SIG-M5 treated with dmso at 0.1 percent for 504 hours (cell line): ENCODE data around the gene NECTIN3.

ENCODE experiments used
- DNase-seq: peaks from one replicate; lab custom pipeline; 2025; ENCODE audit not compliant: unreplicated experiment; lab: John Stamatoyannopoulos, UW

The NECTIN3 gene, protein sequence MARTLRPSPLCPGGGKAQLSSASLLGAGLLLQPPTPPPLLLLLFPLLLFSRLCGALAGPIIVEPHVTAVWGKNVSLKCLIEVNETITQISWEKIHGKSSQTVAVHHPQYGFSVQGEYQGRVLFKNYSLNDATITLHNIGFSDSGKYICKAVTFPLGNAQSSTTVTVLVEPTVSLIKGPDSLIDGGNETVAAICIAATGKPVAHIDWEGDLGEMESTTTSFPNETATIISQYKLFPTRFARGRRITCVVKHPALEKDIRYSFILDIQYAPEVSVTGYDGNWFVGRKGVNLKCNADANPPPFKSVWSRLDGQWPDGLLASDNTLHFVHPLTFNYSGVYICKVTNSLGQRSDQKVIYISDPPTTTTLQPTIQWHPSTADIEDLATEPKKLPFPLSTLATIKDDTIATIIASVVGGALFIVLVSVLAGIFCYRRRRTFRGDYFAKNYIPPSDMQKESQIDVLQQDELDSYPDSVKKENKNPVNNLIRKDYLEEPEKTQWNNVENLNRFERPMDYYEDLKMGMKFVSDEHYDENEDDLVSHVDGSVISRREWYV

DNA sequence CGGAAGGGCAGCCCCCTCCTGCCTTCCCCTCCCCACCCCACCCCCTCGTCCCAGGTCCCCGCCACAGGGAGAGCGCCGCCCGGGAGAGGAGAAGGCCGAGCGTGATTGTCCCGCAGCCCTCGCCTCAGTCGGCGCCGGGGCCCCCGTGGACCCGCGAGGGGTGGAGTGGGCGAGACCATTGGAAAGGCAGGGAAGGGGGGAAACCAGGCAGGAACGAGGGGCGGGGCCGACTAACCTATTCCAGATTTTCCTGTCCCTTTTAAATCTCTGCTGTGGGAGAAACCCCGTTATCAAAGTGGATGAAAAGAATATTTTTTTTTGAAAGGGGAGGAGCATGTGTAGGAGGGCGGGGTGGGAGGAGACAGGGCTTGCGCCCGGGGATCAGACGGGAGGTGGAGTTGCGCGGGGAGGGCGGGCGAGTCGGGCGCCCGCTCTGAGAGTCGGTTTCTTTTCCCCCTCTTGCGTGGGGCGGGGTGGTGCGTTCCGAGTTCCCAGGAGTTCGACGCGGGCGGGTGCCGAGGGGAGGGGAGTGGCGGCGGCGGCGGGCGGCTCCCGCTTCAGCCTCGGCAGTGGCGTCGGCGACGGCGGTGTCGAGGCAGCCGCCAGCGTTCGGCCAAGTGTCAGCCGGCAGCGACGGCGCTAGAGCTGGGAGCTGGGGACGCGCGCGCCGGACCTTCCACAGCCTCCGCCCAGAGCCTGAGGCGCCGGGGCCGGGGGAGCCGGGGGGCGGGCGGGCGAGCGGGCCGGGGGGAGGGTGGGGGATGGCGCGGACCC is at the start of gene NECTIN3:
NECTIN3 (plus strand) TSS at position 560 of the 774 bp plus-strand sequence; CDS start at position 762, 202 bp downstream.
- DNase-seq, result no peak

DNA sequence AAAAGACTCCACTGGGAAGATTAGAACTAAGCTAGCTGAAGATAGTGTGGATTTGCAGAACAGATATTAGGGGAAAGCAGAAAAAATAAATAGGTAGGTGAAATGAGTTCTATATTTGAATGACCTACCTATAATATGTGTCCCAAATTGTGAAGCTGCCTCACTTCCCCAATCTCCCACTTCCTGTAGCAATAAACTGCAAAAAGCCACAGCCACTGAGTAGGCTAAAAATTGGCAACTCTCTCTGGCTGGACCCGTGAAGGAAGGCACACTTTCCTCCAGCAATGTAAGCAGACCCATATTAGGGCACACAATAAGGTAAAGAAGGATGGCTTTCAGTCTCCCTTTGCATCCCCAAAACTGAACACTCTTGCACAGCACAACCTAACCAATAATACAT is 43.7 kb upstream of the NECTIN3 start:
- no peak for DNase-seq

DNA sequence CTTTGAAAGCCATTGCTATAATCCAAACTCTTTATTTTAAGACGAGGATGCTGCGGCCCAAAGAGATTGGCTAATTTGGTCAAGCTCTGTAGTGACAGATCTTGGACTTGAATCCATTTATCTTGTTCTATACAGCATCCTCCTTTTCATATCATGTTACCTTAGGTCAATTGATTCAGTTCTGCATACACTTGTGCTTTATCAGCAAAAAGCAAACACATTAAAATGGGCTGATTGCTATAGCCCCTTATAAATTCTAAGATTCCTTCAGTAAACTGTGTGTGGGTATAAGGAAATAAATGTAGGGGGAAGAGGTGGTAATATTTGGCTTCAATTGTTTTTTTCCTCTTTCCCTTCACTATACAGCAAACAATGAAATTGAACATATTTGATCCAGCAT is 40.1 kb upstream of the NECTIN3 start:
- no peak for DNase-seq

DNA sequence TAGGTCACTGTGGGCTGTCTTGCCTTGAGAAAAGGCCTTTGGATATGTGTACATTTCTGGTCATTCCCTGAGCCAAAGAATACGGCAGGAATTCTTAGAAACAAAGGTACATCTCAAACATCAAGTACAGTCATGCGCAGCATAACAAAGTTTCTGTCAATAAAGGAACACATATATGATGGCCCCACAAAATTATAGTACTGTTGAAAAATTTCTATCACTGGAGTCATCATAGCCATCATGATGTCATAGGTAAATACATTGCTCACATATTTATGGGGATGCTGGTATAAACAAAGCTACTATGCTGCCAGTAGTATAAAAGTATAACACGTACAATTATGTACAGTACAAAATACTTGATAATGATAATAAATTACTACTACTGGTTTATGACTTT is 38.9 kb upstream of the NECTIN3 start:
- no peak for DNase-seq

DNA sequence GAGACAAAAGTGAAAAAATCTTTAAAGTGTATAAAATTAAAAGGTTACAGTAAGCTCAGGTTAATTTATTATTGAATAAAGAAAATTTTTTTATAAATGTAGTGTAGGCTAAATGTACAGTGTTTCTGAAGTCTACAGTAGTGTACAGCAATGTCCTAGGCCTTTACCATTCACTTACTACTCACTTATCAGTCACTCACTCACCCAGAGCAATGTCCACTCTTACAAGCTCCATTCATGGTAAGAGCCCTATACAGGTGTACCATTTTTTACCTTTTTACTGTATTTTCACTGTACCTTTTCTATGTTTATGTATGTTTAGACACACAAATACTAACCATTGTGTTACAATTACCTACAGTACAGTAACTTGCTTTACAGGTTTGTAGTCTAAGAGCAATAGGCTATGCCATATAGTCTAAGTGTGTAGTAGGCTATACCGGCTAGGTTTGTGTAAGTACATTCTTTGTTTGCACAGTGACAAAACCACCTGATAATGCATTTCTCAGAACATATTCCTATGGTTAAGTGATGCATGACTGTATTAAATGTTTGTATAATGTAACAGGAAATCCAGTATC is 38.1 kb upstream of the NECTIN3 start:
- DNase-seq, result peak; percentile 30

DNA sequence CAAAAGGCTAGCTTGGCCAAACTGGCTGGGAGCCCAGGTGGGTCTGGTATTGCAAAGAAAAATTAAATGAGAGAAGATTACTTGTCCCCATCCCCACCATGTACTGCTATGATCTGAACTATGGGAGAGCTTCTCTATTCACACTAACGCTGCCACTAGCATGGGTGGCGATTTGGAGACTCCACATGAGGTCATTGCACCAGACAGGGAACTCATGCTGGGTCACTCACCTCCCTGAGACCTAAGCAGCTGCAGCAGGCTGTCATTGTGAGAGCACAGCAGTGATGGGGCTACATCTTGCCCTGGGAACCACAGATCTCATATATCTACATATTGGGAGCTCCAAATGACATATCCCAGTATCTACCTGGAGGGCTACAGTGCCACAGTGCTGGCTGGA is 36.3 kb upstream of the NECTIN3 start:
- DNase-seq, result no peak

DNA sequence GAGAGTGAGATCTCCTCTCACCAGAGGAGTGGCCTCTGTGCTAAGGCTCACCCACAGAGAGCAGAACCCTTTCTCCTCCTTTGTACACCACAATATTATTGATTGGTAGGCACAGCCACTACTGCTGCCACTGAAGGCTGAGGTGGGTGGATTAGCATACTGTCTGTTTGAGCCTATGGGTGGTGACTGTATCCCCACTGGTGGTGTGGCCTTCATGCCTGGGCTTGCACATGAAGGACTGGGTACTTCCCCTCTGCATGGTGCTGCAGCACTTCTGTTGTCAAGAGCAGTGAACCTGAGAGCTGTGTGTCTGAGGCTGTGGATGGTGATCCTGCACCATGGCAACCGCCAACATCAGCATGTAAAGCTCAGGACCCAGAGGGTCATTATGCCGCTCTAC is 35.7 kb upstream of the NECTIN3 start:
- DNase-seq, result no peak

DNA sequence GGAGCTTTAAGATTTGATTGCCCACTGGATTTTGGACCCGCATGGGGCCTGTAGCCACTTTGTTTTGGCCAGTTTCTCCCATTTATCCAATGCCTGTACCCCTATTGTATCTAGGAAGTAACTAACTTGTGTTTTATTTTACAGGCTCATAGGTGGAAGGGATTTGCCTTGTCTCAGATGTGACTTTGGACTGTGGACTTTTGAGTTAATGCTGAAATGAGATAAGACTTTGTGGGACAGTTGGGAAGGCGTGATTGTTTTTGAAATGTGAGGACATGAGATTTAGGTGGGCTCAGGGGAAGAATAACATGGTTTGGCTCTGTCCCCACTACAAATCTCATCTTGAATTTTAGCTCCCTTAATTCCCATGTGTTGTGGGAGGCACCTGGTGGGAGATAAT is 30.7 kb upstream of the NECTIN3 start:
- DNase-seq, result no peak

DNA sequence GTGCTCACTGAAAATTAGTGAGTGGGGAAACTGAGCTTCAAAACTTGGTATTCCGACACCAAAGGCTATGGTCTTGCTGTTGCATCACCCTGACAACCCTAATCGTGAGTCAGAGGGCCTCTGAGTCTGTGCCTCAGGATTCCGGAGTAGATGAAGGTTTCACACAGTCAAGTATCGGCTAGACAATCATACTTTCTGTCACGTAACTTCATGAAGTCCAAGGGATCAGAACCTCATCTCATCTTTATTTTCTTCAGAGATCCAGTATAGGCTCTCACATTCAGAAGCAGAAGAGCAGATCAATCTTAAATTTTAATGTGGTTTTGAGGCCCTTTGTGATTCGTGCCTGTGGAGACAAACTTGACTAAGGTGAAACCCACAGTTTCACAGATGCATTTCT is 26.1 kb upstream of the NECTIN3 start:
- DNase-seq, result no peak

DNA sequence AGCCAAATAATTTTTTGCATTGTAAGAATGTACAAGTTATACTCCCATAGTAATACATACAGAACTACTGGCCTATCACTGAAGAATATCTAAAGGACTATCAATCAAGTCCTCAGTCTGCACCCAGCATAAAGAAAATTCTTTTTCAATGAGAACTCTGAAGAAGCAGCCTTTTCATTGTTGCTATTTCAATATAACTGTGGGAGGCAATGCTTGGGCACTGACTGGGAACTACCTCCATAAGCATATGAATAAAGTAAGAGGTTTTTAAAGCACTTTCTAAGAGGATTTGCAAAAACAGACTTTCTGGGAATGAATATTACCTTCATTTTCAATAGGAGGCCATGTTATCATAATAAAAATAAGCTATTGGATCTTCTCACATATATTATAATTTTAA is 24.6 kb upstream of the NECTIN3 start:
- DNase-seq, result no peak

DNA sequence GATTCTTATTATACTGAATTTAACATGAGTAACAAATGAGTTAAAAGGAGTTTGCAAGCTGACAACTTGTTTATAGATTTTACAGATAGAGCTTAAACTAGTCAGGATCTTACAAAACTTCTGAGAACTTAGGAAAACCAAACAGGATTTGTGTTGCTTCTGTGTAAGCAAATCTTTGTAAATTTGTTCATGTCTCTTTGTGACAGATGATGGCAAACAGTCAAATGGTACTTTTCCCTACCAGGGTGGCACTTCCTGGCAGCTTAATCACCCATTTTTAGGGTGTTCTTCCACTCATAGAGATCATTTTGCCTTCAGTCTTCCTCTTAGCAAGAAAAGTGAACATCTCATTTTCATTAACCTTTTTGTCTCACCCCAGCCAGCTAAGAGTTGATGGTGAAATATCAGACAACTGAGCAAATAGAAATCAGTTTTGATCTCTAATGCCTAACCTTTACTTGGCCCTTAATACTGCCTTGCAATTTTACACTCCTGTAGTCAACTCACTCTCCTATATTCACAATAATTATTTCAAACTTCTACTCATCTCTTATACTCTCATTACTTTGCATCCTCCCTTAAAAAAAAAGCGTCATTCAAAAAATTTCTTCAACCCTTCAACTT is 23.7 kb upstream of the NECTIN3 start:
- DNase-seq, result no peak

DNA sequence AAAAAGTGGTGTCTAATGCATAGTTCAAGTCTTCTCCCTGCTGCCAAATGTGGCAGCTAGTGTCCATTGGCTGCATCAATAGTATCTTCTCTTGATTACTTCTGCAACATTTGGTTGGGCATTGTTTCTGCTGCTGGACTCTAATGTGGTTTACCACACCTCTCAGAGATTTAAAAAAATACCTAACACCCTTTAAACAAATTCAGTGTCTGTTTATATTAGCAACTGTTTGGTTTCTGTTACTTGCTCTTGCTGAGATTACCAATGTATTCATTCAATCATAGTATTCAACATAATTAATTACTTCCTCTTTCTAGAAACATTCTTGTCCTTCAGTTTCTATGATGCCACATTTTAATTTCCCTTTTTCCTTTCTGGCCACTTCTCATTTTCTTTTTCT is 20.3 kb upstream of the NECTIN3 start:
- DNase-seq, result peak; percentile 9

DNA sequence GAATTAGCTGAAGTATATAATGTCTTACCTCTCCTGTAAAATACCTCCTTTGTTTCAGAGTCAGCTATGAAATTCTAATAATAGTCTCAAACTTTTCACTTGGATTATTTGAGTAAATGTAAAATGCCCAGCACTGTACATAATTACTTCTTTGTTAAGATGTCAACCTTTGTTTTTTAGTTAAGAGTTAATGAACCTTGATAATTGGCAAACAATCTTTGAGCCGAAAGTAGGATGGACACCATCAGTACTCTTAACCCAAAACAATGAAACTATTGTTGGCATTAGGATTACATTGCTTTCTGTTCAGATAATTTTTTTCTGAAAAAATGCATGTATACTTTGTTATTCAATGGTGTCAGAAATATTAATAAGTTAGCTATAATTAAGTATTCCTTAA is 3.0 kb upstream of the NECTIN3 start:
- no peak for DNase-seq

DNA sequence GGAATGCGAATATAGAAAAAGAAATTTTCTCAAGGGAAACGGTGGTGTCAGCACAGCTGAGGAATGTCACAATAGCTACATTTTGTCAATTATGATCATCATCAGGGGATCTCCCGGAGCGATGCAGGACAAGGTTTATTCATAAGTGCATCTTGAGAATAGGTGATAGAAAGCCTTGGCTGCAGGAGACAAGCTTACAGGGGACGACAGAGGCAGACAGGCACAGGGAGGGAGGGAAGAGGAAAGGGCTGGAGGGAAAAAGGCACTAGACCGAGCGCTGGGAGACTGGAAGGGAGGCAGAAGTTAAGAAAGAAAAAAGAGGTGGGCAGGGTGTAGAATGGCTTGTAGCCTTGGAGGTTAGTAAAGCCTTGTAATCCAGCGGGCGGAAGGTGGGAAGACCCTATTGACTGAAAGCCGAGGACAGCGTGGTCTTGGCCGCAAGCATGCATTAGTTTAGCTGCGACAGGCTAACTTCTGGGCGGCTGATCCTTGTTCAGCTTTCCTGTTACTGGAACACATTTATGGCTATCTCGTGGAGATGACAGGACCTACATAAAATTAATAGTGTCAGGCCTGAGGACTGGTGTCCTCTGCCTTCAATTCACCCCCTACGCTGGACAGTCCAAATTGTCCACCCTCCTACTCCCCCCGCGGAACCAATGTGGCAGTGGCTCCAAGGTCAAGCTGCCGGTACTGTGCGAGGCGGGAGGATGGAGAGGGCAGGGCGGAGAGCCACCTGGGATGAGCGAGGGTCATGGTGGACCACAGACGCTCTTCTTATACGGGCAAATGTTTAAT is 1.4 kb upstream of the NECTIN3 start:
- no peak for DNase-seq

DNA sequence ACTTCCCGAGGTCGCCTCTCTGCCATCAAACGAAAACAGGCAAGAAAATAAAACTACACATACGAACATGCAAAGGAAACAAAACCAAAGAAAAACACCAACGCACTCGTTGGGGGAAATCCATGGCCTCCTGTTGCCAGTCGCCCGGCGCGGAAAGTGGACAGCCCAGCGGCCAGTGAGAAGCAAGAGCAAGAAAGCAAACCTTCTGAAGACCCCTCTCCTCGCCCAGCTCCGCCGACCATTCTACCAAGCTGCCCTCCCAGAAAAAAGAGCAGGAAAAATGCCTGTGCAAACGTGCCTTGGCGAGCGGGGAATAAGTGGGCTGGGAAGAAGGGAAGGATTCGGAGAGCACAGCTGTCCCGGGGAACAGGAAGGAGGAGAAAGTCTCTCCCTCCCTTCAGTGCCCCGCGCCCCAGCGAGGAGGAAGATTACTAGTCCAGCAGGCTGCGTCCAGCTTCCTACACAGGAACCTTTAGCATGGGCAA is 802 bp upstream of the NECTIN3 start:
- no peak for DNase-seq

DNA sequence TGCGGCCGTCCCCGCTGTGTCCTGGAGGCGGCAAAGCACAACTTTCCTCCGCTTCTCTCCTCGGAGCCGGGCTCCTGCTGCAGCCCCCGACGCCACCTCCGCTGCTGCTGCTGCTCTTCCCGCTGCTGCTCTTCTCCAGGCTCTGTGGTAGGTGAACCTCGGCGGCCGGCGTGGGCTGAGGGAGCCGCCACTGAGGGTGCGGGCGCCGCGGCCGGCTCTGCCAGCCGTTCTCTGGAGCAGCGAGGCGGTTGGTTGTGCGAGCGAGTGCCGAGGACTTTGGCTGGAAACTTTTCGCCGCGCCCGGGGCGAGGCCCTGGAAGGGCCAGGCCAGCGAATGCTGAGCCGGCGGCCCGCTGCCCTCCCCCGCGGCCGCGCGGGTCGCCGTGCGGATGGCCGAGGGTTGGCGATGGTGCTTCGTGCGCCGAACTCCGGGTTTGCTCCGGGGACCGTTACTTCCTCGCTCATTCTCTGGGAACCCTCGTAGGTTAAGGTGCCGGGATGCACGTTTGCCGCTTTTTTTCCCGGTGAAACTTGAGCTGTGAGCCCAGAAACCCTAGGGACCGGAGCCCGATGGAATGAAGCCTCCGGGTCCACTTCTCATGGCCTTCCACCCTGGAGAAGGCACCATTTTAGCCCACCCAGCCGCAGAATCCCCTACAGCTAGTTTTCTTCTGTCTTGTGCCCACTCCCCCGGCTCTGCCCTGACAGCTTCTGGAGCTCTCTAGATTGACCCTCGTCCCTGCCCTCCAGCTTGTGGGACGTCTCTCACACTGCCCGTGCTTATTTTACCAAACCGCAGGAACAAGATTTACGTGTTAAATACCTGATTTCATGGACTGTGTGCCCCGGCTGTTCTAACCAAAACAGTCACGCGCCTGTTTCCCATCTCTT is 660 bp downstream of the NECTIN3 start:
- no peak for DNase-seq

DNA sequence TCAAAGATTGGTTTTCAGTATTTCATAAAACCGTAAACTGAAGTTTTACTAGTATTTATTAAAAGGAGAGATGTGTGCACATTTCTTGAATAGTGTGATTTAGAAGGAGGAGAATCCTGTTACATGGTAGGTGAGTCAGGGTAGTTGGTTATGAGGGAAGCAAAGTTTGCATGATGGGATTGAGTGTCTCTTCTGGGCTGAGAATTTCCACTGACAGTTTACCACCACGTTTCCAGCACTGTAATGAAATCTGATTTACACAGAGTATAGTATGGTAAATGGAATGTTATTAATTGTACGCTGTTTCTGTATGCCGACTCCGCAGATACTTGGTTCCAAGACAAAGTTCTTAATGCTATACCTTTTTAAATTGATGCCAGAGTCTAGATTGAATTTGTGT is 1.6 kb downstream of the NECTIN3 start:
- no peak for DNase-seq

DNA sequence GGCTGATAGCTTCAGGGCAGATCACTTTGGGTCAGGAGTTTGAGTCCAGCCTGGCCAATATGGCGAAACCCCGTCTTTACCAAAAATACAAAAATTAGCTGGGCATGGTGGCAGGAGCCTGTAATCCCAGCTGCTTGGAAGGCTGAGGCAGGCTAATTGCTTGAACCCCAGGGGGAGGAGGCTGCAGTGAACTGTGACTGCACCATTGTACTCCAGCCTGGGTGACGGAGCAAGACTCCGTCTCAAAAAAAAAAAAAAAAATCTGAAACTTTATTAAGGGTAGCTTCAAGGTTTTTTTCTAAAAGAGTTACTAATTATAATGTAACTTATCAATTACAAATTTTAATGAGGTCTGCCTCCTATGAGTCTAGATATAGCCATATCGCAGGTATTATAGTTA is 5.1 kb downstream of the NECTIN3 start:
- no peak for DNase-seq

DNA sequence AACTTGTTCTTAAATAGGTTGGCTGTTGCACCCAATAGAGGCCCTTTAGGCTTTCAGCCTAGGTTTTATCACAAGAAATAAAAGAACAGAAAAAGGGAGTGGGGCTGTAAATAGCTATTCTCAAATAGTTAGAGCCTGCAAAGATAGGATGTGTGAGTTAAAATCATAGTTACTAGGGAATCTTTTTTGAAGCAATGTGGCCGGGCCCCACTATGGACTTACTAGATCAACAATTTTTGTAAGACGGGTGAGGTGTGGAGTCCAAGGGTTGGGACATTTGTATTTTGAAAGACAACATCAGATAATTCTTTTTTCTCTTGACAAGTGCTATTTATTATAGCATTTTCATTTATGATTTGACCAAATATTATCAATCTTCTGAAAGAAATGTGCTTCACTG is 5.8 kb downstream of the NECTIN3 start:
- no peak for DNase-seq
